ENCODE measurements around the gene TERB2. TPM values are rescaled to one million over a fixed set of nuclear protein-coding genes. Genes with fewer than 3 reads are reported as not detected.
"Not testable (repeated sequence)": the region's sequence is repeated elsewhere in the genome, so short reads cannot be mapped to it uniquely, and the experiment has no call there.

Gene TERB2
- total and polyA plus RNA-seq, 11 donors = not detected

DNA sequence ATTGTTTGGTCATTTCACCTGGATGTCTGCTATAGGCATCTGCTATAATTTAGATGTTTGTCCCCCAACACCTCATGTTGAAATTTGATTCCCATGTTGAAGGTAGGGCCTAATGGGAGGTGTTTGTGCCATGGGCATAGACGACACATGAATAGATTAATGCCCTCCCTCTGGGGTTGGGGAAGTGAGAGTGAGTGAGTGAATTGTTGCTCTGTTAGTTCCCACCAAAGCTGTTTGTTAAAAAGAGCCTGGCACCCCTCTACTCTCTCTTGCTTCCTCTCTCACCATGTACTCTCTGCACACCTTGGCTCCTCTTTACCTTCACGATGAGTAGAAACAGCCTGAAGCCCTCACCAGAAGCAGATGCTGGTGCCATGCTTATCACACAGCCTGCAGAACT, 42.6 kb downstream of the TERB2 start:
- ATAC-seq = no peak
- intact Hi-C loops (cut with DNase I) = no loop called here
- no peaks in the 10 kb centered on the region for H3K4me1 ChIP-seq
- H3K9me3 ChIP-seq = no peaks in the 10 kb centered on the region
- 78 to 95% (median 84%) methylated on average over 2 of the region's 2 CpGs for WGBS, 4 donors
- no peaks in the 10 kb centered on the region for H3K27me3 ChIP-seq
- H3K36me3 ChIP-seq = no peaks in the 10 kb centered on the region
- no peak overlapping the region for H3K27ac ChIP-seq
- no peak overlapping the region for H3K4me3 ChIP-seq
- DNase-seq = no peak
- TF ChIP-seq, protein P1, sequence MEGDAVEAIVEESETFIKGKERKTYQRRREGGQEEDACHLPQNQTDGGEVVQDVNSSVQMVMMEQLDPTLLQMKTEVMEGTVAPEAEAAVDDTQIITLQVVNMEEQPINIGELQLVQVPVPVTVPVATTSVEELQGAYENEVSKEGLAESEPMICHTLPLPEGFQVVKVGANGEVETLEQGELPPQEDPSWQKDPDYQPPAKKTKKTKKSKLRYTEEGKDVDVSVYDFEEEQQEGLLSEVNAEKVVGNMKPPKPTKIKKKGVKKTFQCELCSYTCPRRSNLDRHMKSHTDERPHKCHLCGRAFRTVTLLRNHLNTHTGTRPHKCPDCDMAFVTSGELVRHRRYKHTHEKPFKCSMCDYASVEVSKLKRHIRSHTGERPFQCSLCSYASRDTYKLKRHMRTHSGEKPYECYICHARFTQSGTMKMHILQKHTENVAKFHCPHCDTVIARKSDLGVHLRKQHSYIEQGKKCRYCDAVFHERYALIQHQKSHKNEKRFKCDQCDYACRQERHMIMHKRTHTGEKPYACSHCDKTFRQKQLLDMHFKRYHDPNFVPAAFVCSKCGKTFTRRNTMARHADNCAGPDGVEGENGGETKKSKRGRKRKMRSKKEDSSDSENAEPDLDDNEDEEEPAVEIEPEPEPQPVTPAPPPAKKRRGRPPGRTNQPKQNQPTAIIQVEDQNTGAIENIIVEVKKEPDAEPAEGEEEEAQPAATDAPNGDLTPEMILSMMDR (IDR thresholded peaks at IDR 0.05) = no peak
- no peak for TF ChIP-seq POLR2A (IDR thresholded peaks at IDR 0.05)

DNA sequence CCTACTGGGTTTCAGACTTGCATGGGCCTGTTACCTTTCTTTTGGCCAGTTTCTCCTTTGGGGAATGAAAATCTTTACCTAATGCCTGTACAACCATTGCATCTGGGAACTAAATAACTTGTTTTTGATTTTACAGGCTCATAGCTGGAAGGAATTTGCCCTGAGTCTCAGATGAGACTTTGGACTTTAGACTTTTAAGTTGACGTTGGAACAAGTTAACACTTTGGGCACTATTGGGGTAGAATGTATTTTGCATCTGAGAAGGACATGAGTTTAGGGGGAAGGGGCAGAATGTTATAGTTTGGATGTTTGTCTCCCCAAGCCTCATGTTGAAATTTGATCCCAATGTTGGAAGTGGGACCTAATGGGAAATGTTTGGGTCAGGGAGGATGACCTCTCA, 44.7 kb downstream of the TERB2 start:
- H3K27me3 ChIP-seq; H3K36me3 ChIP-seq; H3K27ac ChIP-seq; intact Hi-C loops (cut with DNase I); DNase-seq; ATAC-seq; H3K4me1 ChIP-seq; H3K4me3 ChIP-seq; H3K9me3 ChIP-seq: not testable (repeated sequence)
- 30 to 86% (median 53%) methylated on average over 1 of the region's 1 CpG for WGBS, 4 donors

DNA sequence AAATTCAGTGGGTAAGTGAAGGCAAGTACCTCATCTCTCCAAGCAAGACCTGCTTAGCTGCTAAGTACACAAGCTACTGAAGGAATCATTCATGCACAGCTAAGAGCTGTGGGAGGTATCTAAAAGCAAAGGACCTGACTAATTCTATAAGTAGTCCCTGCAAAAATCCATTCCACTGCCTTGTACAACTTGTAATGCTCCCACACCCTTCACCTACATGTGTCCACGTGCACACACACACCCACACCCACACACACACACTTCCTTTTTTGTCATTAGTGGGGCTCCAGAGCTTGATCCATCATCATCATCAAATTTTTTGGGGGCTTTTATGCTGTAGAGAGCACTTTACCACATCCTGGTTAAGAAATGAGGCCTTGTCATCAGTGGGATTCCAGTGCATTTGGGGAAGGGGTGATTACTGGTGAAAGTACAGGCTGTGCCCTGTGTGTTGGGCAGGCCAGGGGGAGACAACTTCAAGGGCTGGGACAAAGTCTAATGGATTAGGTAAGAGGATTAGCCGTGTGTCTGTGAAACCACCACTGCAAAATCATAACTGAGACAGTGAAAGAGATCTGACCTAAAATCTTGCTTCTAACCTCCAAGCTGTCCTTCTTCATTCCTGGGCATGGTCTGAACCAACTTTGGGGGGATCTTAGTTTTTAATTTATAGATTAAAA, 47.4 kb downstream of the TERB2 start:
- ATAC-seq = not testable (repeated sequence)

DNA sequence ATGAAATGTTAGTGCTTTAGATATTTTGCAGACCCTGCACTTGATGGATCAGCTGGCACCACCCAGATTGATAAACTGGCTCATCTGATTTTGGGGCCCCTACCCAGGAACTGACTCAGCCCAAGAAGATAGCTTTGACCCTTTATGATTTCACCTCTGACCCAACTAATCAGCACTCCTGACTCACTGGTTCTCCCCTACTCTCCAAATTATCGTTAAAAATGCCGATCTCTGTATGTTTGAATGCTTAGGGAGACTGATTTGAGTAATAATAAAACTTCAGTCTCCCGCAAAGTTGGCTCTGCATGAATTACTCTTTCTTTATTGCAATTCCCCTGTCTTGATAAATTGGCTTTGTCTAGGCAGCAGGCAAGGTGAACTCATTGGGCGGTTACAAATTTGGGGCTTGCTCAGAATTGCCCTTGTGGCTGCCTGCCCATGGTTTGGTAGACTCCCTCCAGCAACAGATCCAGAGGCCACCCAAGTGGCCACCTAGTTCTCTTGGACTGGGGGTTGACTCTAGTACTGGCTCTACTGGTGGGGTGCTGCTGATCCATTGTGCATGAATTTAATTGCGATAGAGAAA, 48.2 kb downstream of the TERB2 start:
- H3K36me3 ChIP-seq; H3K4me1 ChIP-seq; DNase-seq; H3K27me3 ChIP-seq; intact Hi-C loops (cut with DNase I); H3K27ac ChIP-seq; H3K9me3 ChIP-seq; ATAC-seq; H3K4me3 ChIP-seq: not testable (repeated sequence)
- 73 to 87% (median 78%) methylated on average over 4 to 5 of the region's 5 CpGs for WGBS, 4 donors

More for the DNA sequence above, 47.4 kb downstream of the TERB2 start:
- H3K9me3 ChIP-seq; H3K4me1 ChIP-seq; H3K36me3 ChIP-seq; DNase-seq; H3K27ac ChIP-seq; H3K27me3 ChIP-seq; intact Hi-C loops (cut with DNase I); H3K4me3 ChIP-seq: not testable (repeated sequence)
- 55 to 74% (median 65%) methylated on average over 2 of the region's 2 CpGs for WGBS, 4 donors

DNA sequence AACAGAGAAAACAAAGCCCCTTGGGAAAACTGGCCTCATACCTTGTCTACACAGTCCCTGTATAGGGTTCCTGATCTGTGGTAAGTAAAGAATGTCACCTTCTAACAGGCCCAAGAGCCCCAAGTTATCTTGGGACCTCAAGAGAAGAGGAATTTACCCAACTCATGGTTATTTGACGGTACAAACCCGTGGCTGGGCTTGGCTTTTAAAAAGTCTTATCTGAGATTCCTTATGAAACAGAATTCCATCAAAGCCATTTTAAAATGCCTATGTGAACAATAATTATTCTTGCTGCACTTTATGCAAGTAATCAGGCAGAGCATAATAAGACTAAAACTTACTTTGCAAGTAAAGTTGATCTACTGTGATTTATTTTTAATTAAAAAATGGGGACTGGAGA, 52.6 kb downstream of the TERB2 start:
- DNase-seq = no peak
- WGBS, 4 donors = 59 to 75% (median 67%) methylated on average over 2 of the region's 2 CpGs
- Histone ChIP-seq H3K36me3 (no peaks in the 10 kb centered on the region), H3K27me3 (no peaks in the 10 kb centered on the region), H3K9me3 (peaks cover 0 to 7% (median 0%) of the 10 kb centered on the region in 12 donors), H3K4me1 (no peaks in the 10 kb centered on the region), H3K27ac (no peak overlapping the region), H3K4me3 (no peak overlapping the region)
- TF ChIP-seq, protein P1 (IDR thresholded peaks at IDR 0.05) = no peak
- TF ChIP-seq POLR2A (IDR thresholded peaks at IDR 0.05) = no peak
- ATAC-seq = no peak
- intact Hi-C loops (cut with DNase I) = no loop called here

DNA sequence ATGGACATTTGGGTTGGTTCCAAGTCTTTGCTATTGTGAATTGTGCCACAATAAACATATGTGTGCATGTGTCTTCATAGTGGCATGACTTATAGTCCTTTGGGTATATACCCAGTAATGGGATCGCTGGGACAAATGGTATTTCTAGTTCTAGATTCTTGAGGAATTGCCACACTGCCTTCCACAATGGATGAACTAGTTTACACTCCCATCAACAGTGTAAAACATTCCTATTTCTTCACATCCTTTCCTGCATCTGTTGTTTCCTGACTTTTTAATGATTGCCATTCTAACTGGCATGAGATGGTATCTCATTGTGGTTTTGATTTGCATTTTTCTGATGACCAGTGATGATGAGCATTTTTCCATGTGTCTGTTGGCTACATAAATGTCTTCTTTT, 58.6 kb downstream of the TERB2 start:
- H3K4me3 ChIP-seq; H3K36me3 ChIP-seq; H3K4me1 ChIP-seq; intact Hi-C loops (cut with DNase I); H3K9me3 ChIP-seq; H3K27ac ChIP-seq; H3K27me3 ChIP-seq; DNase-seq; ATAC-seq: not testable (repeated sequence)
- WGBS, 4 donors = 67 to 93% (median 88%) methylated on average over 1 of the region's 1 CpG

DNA sequence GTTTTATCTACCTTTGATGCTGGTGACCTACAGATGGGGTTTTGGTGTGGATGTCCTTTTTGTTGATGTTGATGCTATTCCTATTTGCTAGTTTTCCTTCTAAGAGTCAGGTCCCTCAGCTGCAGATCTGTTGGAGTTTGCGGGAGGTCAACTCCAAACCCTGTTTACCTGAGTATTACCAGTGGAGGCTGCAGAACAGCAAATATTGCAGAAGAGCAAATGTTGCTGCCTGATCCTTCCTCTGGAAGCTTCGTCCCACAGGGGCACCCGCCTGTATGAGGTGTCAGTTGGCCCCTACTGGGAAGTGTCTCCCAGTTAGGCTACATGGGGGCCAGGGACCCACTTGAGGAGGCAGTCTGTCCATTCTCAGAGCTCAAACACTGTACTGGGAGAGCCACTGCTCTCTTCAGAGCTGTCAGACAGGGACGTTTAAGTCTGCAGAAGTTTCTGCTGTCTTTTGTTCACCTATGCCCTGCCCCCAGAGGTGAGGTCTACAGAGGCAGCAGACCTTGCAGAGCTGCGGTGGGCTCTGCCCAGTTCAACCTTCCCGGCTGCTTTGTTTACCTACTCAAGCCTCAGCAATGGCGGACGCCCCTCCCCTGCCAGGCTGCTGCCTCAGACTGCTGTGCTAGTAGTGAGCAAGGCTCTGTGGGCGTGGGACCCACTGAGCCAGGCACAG, 63.9 kb downstream of the TERB2 start:
- ATAC-seq = not testable (repeated sequence)
- intact Hi-C loops (cut with DNase I) = loop anchor here in 1 of 10 donors (10.0 kb wide), 1 partner anchor 46 kb away; no protein-coding TSS in a partner anchor

DNA sequence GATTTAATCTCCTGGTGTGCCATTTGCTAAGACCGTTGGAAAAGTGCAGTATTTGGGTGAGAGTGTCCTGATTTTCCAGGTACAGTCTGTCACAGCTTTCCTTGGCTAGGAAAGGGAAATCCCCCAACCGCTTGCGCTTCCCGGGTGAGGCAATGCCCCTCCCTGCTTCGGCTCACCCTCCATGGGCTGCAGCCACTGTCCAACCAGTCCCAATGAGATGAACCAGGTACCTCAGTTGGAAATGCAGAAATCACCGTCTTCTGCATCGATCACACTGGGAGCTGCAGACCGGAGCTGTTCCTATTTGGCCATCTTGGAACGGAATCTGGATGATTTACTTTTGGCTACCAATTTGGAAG, 64.4 kb downstream of the TERB2 start:
- peaks cover 0 to 18% (median 10%) of the 10 kb centered on the region in 12 donors for H3K4me1 ChIP-seq
- H3K36me3 ChIP-seq, H3K9me3 ChIP-seq, H3K4me3 ChIP-seq, ATAC-seq, H3K27ac ChIP-seq, DNase-seq: not testable (repeated sequence)
- intact Hi-C loops (cut with DNase I) = loop anchor here in 1 of 10 donors (10.0 kb wide), 1 partner anchor 46 kb away; no protein-coding TSS in a partner anchor
- H3K27me3 ChIP-seq = peaks cover 0 to 18% (median 0%) of the 10 kb centered on the region in 9 donors
- 90 to 96% (median 95%) methylated on average over 8 to 9 of the region's 9 CpGs for WGBS, 4 donors

More for the DNA sequence above, 63.9 kb downstream of the TERB2 start:
- H3K4me3 ChIP-seq, H3K9me3 ChIP-seq, H3K27ac ChIP-seq, DNase-seq, H3K36me3 ChIP-seq: not testable (repeated sequence)
- Histone ChIP-seq H3K4me1 (peaks cover 0 to 18% (median 10%) of the 10 kb centered on the region in 12 donors), H3K27me3 (peaks cover 0 to 18% (median 0%) of the 10 kb centered on the region in 9 donors)
- 84 to 94% (median 90%) methylated on average over 6 to 9 of the region's 9 CpGs for WGBS, 4 donors

All from heart left ventricle (tissue), 16 donors.